ENCODE measurements around the gene CHADL. TPM values are rescaled to one million over a fixed set of nuclear protein-coding genes. Genes with fewer than 3 reads are reported as not detected.

CHADL gene
- total RNA-seq, 1 experiment from 2014 or later, result 1.2 TPM

DNA sequence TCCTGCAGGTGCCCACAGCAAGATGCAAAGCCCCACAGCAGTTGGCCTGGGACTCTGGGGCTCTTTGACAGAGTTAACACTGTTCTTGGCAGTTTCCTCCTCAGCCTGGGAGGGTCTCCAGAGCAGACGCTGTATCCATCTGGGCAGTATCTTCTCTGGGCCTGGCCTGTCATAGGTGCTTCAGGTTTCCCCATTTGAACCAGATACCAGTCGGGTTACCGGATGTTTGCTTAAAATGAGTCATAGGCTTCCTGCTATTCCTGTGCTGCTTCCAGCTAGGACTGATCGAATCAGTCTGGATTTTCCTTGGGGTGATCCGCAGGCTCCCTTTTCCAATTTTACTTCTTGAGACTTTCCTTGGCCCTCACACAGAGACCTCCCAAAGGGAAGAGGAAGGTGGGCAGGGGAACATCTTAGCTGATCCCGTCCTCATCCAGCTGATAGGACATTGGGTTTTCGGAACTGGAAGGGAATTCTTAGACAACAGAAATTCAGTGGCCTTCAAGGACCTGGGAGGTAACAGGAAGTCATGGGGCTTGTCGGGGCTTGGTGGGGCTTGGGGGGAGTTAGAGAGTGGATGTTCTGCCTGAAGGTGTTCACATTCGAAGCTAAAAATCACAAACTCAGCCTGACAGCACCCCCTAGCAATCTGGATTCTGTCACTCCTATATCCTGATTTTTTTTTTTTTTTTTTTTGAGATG is 47.7 kb upstream of the CHADL start:
- no peaks in the 10 kb centered on the region for H3K9me2 ChIP-seq (replicated peaks; ENCODE audit: low read length)
- ATAC-seq (peak; percentile 36), DNase-seq (peak; percentile 87)
- peak overlapping the region; percentile 50 for H3K9ac ChIP-seq (ENCODE audit: low read length)
- peak overlapping the region; percentile 81; the same call in 1 of the 2 replicates for H2AFZ ChIP-seq (ENCODE audit: low read length)
- TF ChIP-seq, protein P1, sequence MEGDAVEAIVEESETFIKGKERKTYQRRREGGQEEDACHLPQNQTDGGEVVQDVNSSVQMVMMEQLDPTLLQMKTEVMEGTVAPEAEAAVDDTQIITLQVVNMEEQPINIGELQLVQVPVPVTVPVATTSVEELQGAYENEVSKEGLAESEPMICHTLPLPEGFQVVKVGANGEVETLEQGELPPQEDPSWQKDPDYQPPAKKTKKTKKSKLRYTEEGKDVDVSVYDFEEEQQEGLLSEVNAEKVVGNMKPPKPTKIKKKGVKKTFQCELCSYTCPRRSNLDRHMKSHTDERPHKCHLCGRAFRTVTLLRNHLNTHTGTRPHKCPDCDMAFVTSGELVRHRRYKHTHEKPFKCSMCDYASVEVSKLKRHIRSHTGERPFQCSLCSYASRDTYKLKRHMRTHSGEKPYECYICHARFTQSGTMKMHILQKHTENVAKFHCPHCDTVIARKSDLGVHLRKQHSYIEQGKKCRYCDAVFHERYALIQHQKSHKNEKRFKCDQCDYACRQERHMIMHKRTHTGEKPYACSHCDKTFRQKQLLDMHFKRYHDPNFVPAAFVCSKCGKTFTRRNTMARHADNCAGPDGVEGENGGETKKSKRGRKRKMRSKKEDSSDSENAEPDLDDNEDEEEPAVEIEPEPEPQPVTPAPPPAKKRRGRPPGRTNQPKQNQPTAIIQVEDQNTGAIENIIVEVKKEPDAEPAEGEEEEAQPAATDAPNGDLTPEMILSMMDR (conservative IDR thresholded peaks at IDR 0.05; ENCODE audit: low read depth, low read length), result no peak
- TF ChIP-seq EZH2phosphoT487 (IDR thresholded peaks at IDR 0.05; ENCODE audit: borderline replicate concordance, low read length) (no peak), EZH2 (IDR thresholded peaks at IDR 0.05; ENCODE audit: low read length, unreplicated experiment) (no peak)
- H3K27ac ChIP-seq (ENCODE audit: low read length), result peak overlapping the region; percentile 89
- H3F3A ChIP-seq (ENCODE audit: low read length, unreplicated experiment), result peaks cover 4% of the 10 kb centered on the region
- ChIA-PET CTCF (interaction anchor here (0.6 kb wide), 1 partner anchor 16 kb away, joined by 3 read pairs; no protein-coding TSS in a partner anchor), POLR2A (ENCODE audit: unreplicated experiment) (no interaction called here)
- peak overlapping the region; percentile 62 for H3K4me3 ChIP-seq (ENCODE audit: low read length)
- H3K4me1 ChIP-seq (ENCODE audit: insufficient read depth, low read length), result peaks cover 47% of the 10 kb centered on the region
- H4K20me1 ChIP-seq (ENCODE audit: low read length), result peaks cover 12% of the 10 kb centered on the region
- BruUV-seq (replicated peaks), result TSS peak; percentile 30
- H3K4me2 ChIP-seq (ENCODE audit: low read length), result peak overlapping the region; percentile 91
- H3K9me3 ChIP-seq (ENCODE audit: low read length), result no peaks in the 10 kb centered on the region
- intact Hi-C loops (cut with micrococcal nuclease), result loop anchor here (5.0 kb wide), 1 partner anchor 94 kb away; the partner anchor contains the start of gene TEF
- peaks cover 9% of the 10 kb centered on the region for H3K36me3 ChIP-seq (ENCODE audit: low read depth, low read length)
- H3K79me2 ChIP-seq (ENCODE audit: low read length), result peaks cover 26% of the 10 kb centered on the region
- no peaks in the 10 kb centered on the region for H3K27me3 ChIP-seq (ENCODE audit: low read length)

DNA sequence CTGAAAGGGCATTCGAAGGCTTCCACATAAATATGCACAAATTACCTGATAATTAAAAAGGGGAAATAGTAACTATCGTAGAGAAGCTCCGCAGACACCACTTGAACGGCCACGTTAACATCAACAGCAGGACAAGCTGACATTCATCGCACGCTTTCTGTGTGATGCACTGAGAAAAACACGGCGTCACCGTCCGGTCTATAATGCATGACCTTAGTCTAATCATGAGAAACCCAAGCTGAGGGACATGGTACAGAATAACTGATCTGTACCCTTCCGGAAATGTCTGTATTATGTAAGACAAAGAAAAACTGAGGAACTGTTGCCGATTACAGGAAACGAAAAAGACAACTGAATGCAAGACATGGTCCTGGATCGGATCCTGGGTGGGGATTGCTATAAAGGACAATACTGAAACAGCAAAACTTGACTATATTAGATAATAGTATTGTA is 45.9 kb upstream of the CHADL start:
- peak overlapping the region; percentile 67 for H2AFZ ChIP-seq (ENCODE audit: low read length)
- TF ChIP-seq, protein P1 (conservative IDR thresholded peaks at IDR 0.05; ENCODE audit: low read depth, low read length), result no peak
- no peak for TF ChIP-seq EZH2phosphoT487 (IDR thresholded peaks at IDR 0.05; ENCODE audit: borderline replicate concordance, low read length)
- no peak for TF ChIP-seq EZH2 (IDR thresholded peaks at IDR 0.05; ENCODE audit: low read length, unreplicated experiment)
- DNase-seq, result no peak
- peak overlapping the region; percentile 91 for H3K4me2 ChIP-seq (ENCODE audit: low read length)
- no peaks in the 10 kb centered on the region for H3K9me2 ChIP-seq (replicated peaks; ENCODE audit: low read length)
- peaks cover 43% of the 10 kb centered on the region for H3K79me2 ChIP-seq (ENCODE audit: low read length)
- peaks cover 15% of the 10 kb centered on the region for H4K20me1 ChIP-seq (ENCODE audit: low read length)
- no peaks in the 10 kb centered on the region for H3K9me3 ChIP-seq (ENCODE audit: low read length)
- peaks cover 4% of the 10 kb centered on the region for H3F3A ChIP-seq (ENCODE audit: low read length, unreplicated experiment)
- H3K4me3 ChIP-seq (ENCODE audit: low read length), result peak overlapping the region; percentile 65
- peaks cover 47% of the 10 kb centered on the region for H3K4me1 ChIP-seq (ENCODE audit: insufficient read depth, low read length)
- peaks cover 16% of the 10 kb centered on the region for H3K36me3 ChIP-seq (ENCODE audit: low read depth, low read length)
- TSS peak; percentile 84 for BruUV-seq (replicated peaks)
- ChIA-PET CTCF (interaction anchor here (0.7 to 0.9 kb wide), 2 partner anchors 116 to 207 kb away, joined by 3 to 4 read pairs; no protein-coding TSS in a partner anchor), POLR2A (ENCODE audit: unreplicated experiment) (no interaction called here)
- ATAC-seq, result no peak; the same call in 1 of the 2 replicates
- H3K9ac ChIP-seq (ENCODE audit: low read length), result peak overlapping the region; percentile 13
- intact Hi-C loops (cut with micrococcal nuclease), result loop anchor here (1.0 to 5.0 kb wide), 2 partner anchors 15 to 96 kb away; partner anchors contain the start of genes TEF and ZC3H7B
- no peak overlapping the region for H3K27ac ChIP-seq (ENCODE audit: low read length)
- no peaks in the 10 kb centered on the region for H3K27me3 ChIP-seq (ENCODE audit: low read length)

Measured in PC-3 (cell line).